CD8-positive, alpha-beta memory T cell (primary cell): ENCODE measurements around the gene ZNF683. TPM values are rescaled to one million over a fixed set of nuclear protein-coding genes. Genes with fewer than 3 reads are reported as not detected.
A peak's percentile ranks its signal among the peaks of the same experiment; 100 is the strongest.

Experiments used
- CTCF ChIA-PET: fragments of 350-600 bp; sonication (Branson Sonifier 250); formaldehyde crosslinking; loops from one replicate; lab custom pipeline; 2021; ENCODE audit warnings: antibody characterized with exemption; lab: Charles Lee
- POLR2A ChIA-PET: fragments of 350-600 bp; sonication (Branson Sonifier 250); formaldehyde crosslinking; loops from one replicate; lab custom pipeline; 2021; ENCODE audit warnings: antibody characterized with exemption; lab: Charles Lee
- DNase-seq, 5 donors: peaks; one replicate each; pipeline versions ENCODE4 v3.0.0 to v3.0.0-alpha.2; 2020 to 2022; ENCODE audit warnings: mixed read lengths in 1 of 5
- H3K27ac ChIP-seq: one replicate; pipeline ENCODE4 v1.7.0; 2013; ENCODE audit warnings: low read depth, mild to moderate bottlenecking, low read length, moderate library complexity
- H3K27me3 ChIP-seq: 2 replicates; pipeline ENCODE4 v1.7.0; 2013; ENCODE audit warnings: low read length, mild to moderate bottlenecking; ENCODE audit not compliant: insufficient read depth, poor library complexity, severe bottlenecking
- H3K36me3 ChIP-seq: 2 replicates; pipeline ENCODE4 v1.7.0; 2013; ENCODE audit warnings: mild to moderate bottlenecking, low read length, moderate library complexity; ENCODE audit not compliant: insufficient read depth
- H3K4me1 ChIP-seq: 2 replicates; pipeline ENCODE4 v1.7.0; 2013; ENCODE audit warnings: mild to moderate bottlenecking, low read length, moderate library complexity; ENCODE audit not compliant: insufficient read depth
- H3K4me3 ChIP-seq: 2 replicates; pipeline ENCODE4 v1.7.0; 2013; ENCODE audit warnings: mild to moderate bottlenecking, low read length
- H3K9me3 ChIP-seq: 2 replicates; pipeline ENCODE4 v1.7.0; 2013; ENCODE audit warnings: mild to moderate bottlenecking, low read length
- H3K27ac Mint-ChIP-seq, 8 donors: one replicate each; pipeline ENCODE4 v1.8.0; 2020 to 2021; ENCODE audit warnings: mixed read lengths in 8 of 8, mild to moderate bottlenecking in 6 of 8, inconsistent platforms in 3 of 8, moderate library complexity in 3 of 8
- H3K27me3 Mint-ChIP-seq, 2 donors: one replicate each; pipeline ENCODE4 v1.8.0; 2020 to 2021; ENCODE audit warnings: mixed read lengths in 2 of 2, mild to moderate bottlenecking in 1 of 2, moderate library complexity in 1 of 2
- H3K36me3 Mint-ChIP-seq, 3 donors: one replicate each; pipeline ENCODE4 v1.8.0; 2020 to 2021; ENCODE audit warnings: mixed read lengths in 3 of 3, inconsistent platforms in 1 of 3, mild to moderate bottlenecking in 1 of 3
- H3K4me1 Mint-ChIP-seq, 3 donors: one replicate each; pipeline ENCODE4 v1.8.0; 2020 to 2021; ENCODE audit warnings: mixed read lengths in 3 of 3, inconsistent platforms in 1 of 3, mild to moderate bottlenecking in 1 of 3
- H3K4me3 Mint-ChIP-seq, 7 donors: one replicate each; pipeline ENCODE4 v1.8.0; 2020 to 2021; ENCODE audit warnings: mixed read lengths in 7 of 7, mild to moderate bottlenecking in 6 of 7, moderate library complexity in 4 of 7, inconsistent platforms in 2 of 7
- H3K9me3 Mint-ChIP-seq, 5 donors: one replicate each; pipeline ENCODE4 v1.8.0; 2020 to 2022; ENCODE audit warnings: mixed read lengths in 5 of 5, mild to moderate bottlenecking in 3 of 5, moderate library complexity in 2 of 5, inconsistent platforms in 1 of 5
- polyA plus RNA-seq: library from polyadenylated mRNA; unstranded; fragments of 300-500 nt; fragmentation: Illumina TruSeq; gene quantifications from one replicate; pipeline ENCODE4 v1.2.3, GENCODE V29; 2021
- total RNA-seq, 2 experiments: library from RNA; stranded (reverse); gene quantifications; one replicate each; pipeline ENCODE4 v1.2.3, GENCODE V29; 2021

The ZNF683 gene
- total and polyA plus RNA-seq, 3 experiments from 2014 or later = 2.4 to 205 (median 2.7) TPM

DNA sequence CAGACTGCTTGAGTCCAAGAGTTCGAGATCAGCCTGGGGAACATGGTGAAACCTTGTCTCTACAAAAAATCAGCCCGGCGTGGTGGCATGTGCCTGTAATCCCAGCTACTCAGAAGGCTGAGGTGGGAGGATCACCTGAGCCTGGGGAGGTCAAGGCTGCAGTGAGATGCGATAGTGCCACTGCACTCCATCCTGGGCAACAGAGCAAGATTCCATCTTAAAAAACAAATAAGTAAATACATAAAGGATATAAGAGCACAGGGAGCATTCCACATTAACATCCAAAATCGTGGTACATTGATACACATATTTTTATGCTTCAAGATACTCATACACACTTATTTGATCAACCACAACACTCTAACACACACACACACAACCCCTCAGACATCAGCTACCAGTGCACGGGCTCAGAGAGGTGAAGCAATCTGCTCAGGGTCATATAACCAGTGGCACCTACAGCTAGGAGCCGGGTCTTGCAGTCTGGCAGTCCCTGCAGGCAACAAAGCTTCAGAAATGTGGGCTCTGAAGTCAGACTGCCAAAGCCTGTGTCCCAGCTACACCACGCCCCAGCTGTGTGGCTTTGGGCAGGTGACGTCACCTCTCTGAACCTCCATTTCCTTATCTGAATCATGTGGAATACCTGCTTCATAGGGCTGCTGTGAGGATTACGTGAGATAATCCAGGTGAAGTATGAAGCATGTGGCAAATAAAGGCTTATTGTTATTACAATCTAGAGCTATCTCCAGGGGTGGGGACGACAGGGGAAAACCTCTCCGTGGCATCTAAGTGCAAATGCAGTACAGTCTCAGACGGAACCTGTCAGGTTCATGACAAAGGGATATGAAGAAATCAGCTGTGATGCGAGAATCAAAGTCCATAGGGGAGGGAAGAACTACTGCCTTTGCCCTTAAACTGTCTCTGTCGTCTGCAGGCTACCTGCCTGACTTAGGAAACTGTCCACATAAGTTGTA, 13.9 kb downstream of the ZNF683 start:
- H3K4me1 ChIP-seq = peaks cover 36% of the 10 kb centered on the region
- peak; percentile 61 to 87 (median 75) for DNase-seq
- peaks cover 11 to 21% of the 10 kb centered on the region in 2 donors for H3K27me3 Mint-ChIP-seq
- peaks cover 0 to 2% (median 0%) of the 10 kb centered on the region in 3 donors for H3K36me3 Mint-ChIP-seq
- H3K27ac Mint-ChIP-seq = peak overlapping the region; percentile 61 to 91 (median 78)
- H3K4me3 ChIP-seq = peak overlapping the region; percentile 23
- peaks cover 44 to 60% (median 47%) of the 10 kb centered on the region in 3 donors for H3K4me1 Mint-ChIP-seq
- H3K9me3 ChIP-seq = no peaks in the 10 kb centered on the region
- ChIA-PET POLR2A (interaction anchor here (1.2 to 1.8 kb wide), 6 partner anchors 11 to 70 kb away, joined by 4 to 15 read pairs (median 4); partner anchors contain the start of gene CD52), CTCF (interaction anchor here (0.7 to 8.1 kb wide), 16 partner anchors 10 to 189 kb away, joined by 3 to 144 read pairs (median 6); partner anchors contain the start of genes CEP85 and ZNF593)
- H3K4me3 Mint-ChIP-seq = peak overlapping the region; percentile 60 to 84 (median 69)
- peaks cover 14% of the 10 kb centered on the region for H3K27me3 ChIP-seq
- no peaks in the 10 kb centered on the region for H3K36me3 ChIP-seq
- no peak overlapping the region for H3K27ac ChIP-seq
- H3K9me3 Mint-ChIP-seq = no peaks in the 10 kb centered on the region

DNA sequence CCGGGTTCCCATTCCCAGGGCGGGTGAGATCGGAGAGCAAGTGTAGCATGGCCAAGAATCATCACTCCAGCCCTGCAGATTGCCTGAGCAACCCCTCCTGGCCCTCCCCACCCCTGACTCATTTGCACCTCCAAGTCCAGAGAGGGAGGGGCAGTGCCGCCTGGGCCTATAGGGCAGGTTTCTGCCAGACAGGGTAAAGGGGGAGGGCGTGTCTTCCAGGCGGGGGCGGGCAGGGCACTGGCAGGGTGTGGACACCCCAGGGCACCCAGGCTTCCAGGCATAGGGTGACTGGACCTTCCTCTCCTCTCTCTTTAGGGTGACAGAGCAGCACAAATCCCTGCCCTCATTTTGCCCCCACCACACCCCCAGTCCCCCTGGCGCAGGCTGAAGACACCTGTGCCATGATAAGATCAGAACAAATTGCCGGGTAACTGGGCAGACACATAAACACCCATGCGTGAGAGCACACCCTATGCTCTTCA, 15.4 kb downstream of the ZNF683 start:
- Mint-ChIP-seq H3K4me1 (peaks cover 32 to 45% (median 34%) of the 10 kb centered on the region in 3 donors), H3K27ac (peak overlapping the region in 2 of 8 donors; percentile 17 to 75), H3K36me3 (peaks cover 0 to 3% (median 0%) of the 10 kb centered on the region in 3 donors), H3K4me3 (no peak overlapping the region), H3K27me3 (peaks cover 9 to 16% of the 10 kb centered on the region in 2 donors), H3K9me3 (no peaks in the 10 kb centered on the region)
- Histone ChIP-seq H3K4me1 (peaks cover 25% of the 10 kb centered on the region), H3K9me3 (no peaks in the 10 kb centered on the region), H3K36me3 (no peaks in the 10 kb centered on the region), H3K27me3 (peaks cover 14% of the 10 kb centered on the region), H3K4me3 (no peak overlapping the region), H3K27ac (no peak overlapping the region)
- ChIA-PET POLR2A (no interaction called here), CTCF (interaction anchor here (8.1 kb wide), 1 partner anchor 19 kb away, joined by 144 read pairs; no protein-coding TSS in a partner anchor)
- DNase-seq = no peak

DNA sequence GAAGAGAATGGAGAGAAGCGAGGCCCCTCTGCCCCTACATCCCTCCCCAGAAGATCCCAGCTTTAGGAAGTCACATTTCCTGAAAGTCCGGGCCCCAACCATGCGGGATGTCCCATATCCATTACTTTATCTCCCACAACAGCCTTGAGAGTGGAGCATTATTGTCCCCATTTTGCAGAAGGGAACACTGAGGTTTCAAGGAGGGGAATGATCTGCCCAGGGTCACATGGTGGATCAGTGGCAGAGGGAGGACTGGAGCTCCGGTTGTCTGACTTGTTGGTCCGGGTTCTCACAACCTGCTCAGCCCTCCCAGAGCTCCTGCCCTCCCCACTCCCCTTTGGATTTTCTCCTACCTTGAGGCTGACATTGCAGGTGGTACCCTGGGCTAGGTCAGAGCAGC, 16.4 kb downstream of the ZNF683 start:
- POLR2A ChIA-PET = no interaction called here
- no peak for DNase-seq
- no peaks in the 10 kb centered on the region for H3K9me3 ChIP-seq
- peaks cover 8% of the 10 kb centered on the region for H3K27me3 ChIP-seq
- no peaks in the 10 kb centered on the region for H3K9me3 Mint-ChIP-seq
- no peaks in the 10 kb centered on the region for H3K36me3 ChIP-seq
- H3K27ac ChIP-seq = no peak overlapping the region
- H3K4me1 ChIP-seq = peaks cover 25% of the 10 kb centered on the region
- H3K4me3 ChIP-seq = no peak overlapping the region
- peak overlapping the region in 2 of 8 donors; percentile 77 to 92 for H3K27ac Mint-ChIP-seq
- peaks cover 0 to 4% (median 0%) of the 10 kb centered on the region in 3 donors for H3K36me3 Mint-ChIP-seq
- H3K4me3 Mint-ChIP-seq = peak overlapping the region in 1 of 7 donors; percentile 61
- H3K27me3 Mint-ChIP-seq = peaks cover 6 to 12% of the 10 kb centered on the region in 2 donors
- CTCF ChIA-PET = no interaction called here
- H3K4me1 Mint-ChIP-seq = peaks cover 27 to 35% (median 27%) of the 10 kb centered on the region in 3 donors

DNA sequence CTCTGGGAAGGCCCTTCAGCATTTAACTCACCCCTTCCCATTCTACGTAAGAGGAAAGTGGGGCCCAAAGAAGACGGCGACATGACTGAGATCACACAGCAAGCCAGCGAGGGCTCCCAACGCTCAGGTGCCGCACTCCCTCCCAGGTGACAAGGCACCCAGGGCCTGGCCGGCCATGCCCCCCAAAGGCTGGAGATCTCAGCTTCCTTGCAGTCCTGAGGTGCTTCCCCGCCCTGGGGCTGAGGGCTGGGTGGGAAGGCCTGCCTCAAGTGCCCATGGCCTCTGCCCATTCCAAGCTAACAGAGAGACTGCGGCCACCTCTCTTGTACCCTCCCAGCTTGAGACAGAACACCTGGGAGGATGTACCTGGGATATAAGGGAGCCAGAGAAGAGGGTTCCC, 17.6 kb downstream of the ZNF683 start:
- no peak for DNase-seq
- H3K27ac ChIP-seq = no peak overlapping the region
- no peak overlapping the region for H3K4me3 Mint-ChIP-seq
- no peaks in the 10 kb centered on the region for H3K27me3 ChIP-seq
- H3K4me1 Mint-ChIP-seq = peaks cover 17 to 24% (median 19%) of the 10 kb centered on the region in 3 donors
- no peaks in the 10 kb centered on the region for H3K9me3 Mint-ChIP-seq
- no peak overlapping the region for H3K27ac Mint-ChIP-seq
- H3K9me3 ChIP-seq = no peaks in the 10 kb centered on the region
- CTCF ChIA-PET = interaction anchor here (1.0 to 2.5 kb wide), 3 partner anchors 9 to 37 kb away, joined by 3 to 11 read pairs (median 3); no protein-coding TSS in a partner anchor
- H3K27me3 Mint-ChIP-seq = peaks cover 0 to 7% of the 10 kb centered on the region in 2 donors
- POLR2A ChIA-PET = no interaction called here
- H3K36me3 ChIP-seq = no peaks in the 10 kb centered on the region
- H3K36me3 Mint-ChIP-seq = peaks cover 0 to 4% (median 0%) of the 10 kb centered on the region in 3 donors
- peaks cover 15% of the 10 kb centered on the region for H3K4me1 ChIP-seq
- H3K4me3 ChIP-seq = no peak overlapping the region

DNA sequence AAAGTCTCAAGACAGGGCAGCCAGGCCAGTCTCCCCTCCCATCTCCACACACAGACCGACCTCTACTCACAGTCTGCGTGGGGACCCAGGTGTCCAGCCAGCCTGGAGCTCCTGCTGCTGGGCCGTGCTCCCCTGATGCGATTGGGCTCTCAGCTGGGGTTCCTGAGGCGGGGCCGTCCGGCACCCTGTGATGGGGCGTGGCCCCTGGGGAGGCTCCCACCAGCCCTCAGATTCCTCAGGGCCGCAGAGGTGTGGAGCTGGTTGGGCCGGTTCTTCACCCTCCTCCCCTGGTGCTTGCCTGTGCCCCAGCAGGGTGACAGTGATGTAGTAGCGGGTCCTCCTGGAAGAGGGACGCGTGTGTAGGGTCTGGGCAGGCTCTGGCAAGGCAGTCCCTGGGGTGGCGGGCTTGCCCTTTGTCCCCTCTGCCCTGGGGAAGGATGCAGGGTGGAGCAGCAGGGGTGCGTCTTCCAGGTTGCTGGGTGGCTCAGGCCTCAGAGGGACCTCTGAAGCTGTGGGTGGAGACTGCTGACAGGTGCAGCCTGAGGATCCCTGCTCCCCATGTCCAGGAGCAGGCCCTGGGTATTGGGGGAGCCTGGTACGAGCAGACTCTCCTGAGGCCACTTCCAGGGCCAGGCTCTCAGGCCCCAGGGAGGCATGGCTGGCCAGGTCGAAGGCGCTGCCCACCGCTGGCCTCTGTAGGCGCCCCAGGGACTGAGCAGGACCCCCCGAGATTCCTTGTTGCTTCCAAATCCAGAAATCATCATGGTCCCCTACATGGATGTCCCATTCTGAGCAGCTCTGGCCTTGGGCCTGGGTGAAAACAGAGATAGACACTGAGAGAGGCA, 18.4 kb downstream of the ZNF683 start, which contains the start of gene CRYBG2:
Gene CRYBG2 (minus strand): TSS at position 155 of the 845 bp plus-strand sequence. CDS start 7,473 bp downstream, outside the sequence.
- ChIA-PET CTCF (interaction anchor here (0.7 to 2.5 kb wide), 5 partner anchors 9 to 70 kb away, joined by 3 to 11 read pairs (median 3); no protein-coding TSS in a partner anchor), POLR2A (no interaction called here)
- no peak for DNase-seq
- Histone ChIP-seq H3K4me3 (no peak within 1 kb of the TSS), H3K27me3 (no peaks in the 10 kb centered on the region), H3K4me1 (peaks cover 10% of the 10 kb centered on the region), H3K27ac (no peak within 1 kb of the TSS), H3K36me3 (no peaks in the 10 kb centered on the region), H3K9me3 (no peaks in the 10 kb centered on the region)
- H3K27me3 Mint-ChIP-seq = peaks cover 0 to 7% of the 10 kb centered on the region in 2 donors
- H3K4me3 Mint-ChIP-seq = no peak within 1 kb of the TSS
- peaks cover 10 to 16% (median 13%) of the 10 kb centered on the region in 3 donors for H3K4me1 Mint-ChIP-seq
- H3K27ac Mint-ChIP-seq = no peak within 1 kb of the TSS
- H3K36me3 Mint-ChIP-seq = peaks cover 0 to 4% (median 0%) of the 10 kb centered on the region in 3 donors
- no peaks in the 10 kb centered on the region for H3K9me3 Mint-ChIP-seq

DNA sequence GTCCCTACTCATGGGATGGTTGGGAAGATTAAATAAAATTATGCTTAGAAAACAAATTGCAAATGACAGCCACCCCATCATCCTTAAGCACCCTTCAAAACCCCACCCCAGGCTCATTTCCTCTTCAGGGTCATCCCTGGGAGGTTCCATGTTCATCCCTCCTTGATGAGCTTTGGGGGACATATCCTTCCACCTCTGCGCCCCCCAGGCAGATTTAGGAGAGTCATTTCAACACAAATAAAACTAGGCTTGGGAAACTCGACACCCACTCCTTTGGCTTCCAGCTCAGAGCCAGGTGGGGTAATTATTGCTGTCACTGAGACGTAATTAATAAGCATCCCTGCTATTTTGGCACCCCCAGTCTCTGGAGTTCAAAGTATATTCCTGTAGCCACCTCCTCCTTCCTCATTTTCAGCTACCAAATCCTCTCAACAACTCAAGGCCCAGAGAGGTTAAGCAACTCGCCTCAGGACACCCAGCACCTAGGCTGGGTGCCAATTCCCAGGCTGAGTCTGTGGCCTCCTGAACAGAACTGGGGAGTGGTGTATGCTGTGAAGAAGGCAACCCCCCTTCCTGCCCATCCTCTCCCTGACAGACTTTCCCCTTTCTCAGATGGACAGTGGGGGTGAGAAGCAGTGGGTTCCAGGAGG, 19.2 kb downstream of the ZNF683 start:
- Histone ChIP-seq H3K9me3 (no peaks in the 10 kb centered on the region), H3K27me3 (no peaks in the 10 kb centered on the region), H3K4me1 (peaks cover 1% of the 10 kb centered on the region), H3K27ac (no peak overlapping the region), H3K36me3 (no peaks in the 10 kb centered on the region), H3K4me3 (no peak overlapping the region)
- H3K36me3 Mint-ChIP-seq = peaks cover 0 to 4% (median 0%) of the 10 kb centered on the region in 3 donors
- POLR2A ChIA-PET = no interaction called here
- H3K27me3 Mint-ChIP-seq = peaks cover 0 to 3% of the 10 kb centered on the region in 2 donors
- no peak overlapping the region for H3K27ac Mint-ChIP-seq
- H3K4me3 Mint-ChIP-seq = no peak overlapping the region
- H3K9me3 Mint-ChIP-seq = no peaks in the 10 kb centered on the region
- CTCF ChIA-PET = interaction anchor here (1.0 to 2.5 kb wide), 3 partner anchors 10 to 184 kb away, joined by 3 to 11 read pairs (median 3); partner anchors contain the start of gene ZNF593
- H3K4me1 Mint-ChIP-seq = peaks cover under 1 to 7% (median 4%) of the 10 kb centered on the region in 3 donors
- DNase-seq = no peak

DNA sequence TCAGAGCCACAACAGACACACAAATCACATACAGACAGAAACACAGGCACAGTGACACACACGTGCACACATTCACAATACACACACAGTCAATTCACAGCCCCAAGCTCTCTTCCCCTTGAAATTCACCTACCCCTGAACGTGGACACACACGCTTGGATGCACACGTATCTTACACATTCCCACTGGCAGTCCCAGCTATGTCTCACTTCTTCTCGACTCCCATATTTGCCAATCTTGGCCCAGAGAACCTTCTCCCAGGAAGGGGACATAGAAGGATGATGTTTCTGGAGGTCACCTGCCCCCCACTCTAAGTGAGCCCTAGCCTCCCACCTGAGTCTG, 20.2 kb downstream of the ZNF683 start:
- no peak overlapping the region for H3K4me3 Mint-ChIP-seq
- no peaks in the 10 kb centered on the region for H3K9me3 ChIP-seq
- no peak overlapping the region for H3K27ac ChIP-seq
- H3K27me3 ChIP-seq = no peaks in the 10 kb centered on the region
- H3K27me3 Mint-ChIP-seq = peaks cover 0 to 3% of the 10 kb centered on the region in 2 donors
- H3K27ac Mint-ChIP-seq = no peak overlapping the region
- no peaks in the 10 kb centered on the region for H3K36me3 ChIP-seq
- H3K4me3 ChIP-seq = no peak overlapping the region
- CTCF ChIA-PET = interaction anchor here (1.2 to 2.0 kb wide), 2 partner anchors 31 to 182 kb away, joined by 3 to 4 read pairs; partner anchors contain the start of gene ZNF593
- POLR2A ChIA-PET = no interaction called here
- no peaks in the 10 kb centered on the region for H3K9me3 Mint-ChIP-seq
- peaks cover 0 to 4% (median 0%) of the 10 kb centered on the region in 3 donors for H3K36me3 Mint-ChIP-seq
- DNase-seq = no peak
- H3K4me1 ChIP-seq = no peaks in the 10 kb centered on the region
- peaks cover 0 to 4% (median 3%) of the 10 kb centered on the region in 3 donors for H3K4me1 Mint-ChIP-seq
